Measurements from ENCODE around the gene CCL4. TPM values are rescaled to one million over a fixed set of nuclear protein-coding genes. Genes with fewer than 3 reads are reported as not detected.

Gene CCL4
- total RNA-seq, 1 donor, result 0.36 TPM

- no peak for TF ChIP-seq CTCF (IDR thresholded peaks at IDR 0.05; ENCODE audit: extremely low read depth, low read depth, low read length)
- Histone ChIP-seq H3K4me3 (ENCODE audit: insufficient read depth, low read length) (no peak overlapping the region), H3K27ac (ENCODE audit: low read depth, low read length) (no peak overlapping the region), H3K9me3 (ENCODE audit: low read depth, low read length) (no peaks in the 10 kb centered on the region), H2AFZ (ENCODE audit: low read length) (no peak overlapping the region), H3K4me2 (ENCODE audit: insufficient read depth, low read length) (no peak overlapping the region), H3K79me2 (ENCODE audit: insufficient read depth, low read length) (no peaks in the 10 kb centered on the region), H3K4me1 (ENCODE audit: insufficient read depth, low read length) (peaks cover 13% of the 10 kb centered on the region), H3K36me3 (ENCODE audit: insufficient read depth, low read length) (no peaks in the 10 kb centered on the region), H4K20me1 (ENCODE audit: insufficient read depth, low read length) (peaks cover 2% of the 10 kb centered on the region), H3K27me3 (ENCODE audit: insufficient read depth, low read length) (no peaks in the 10 kb centered on the region)
- no peak for DNase-seq (ENCODE audit: insufficient read length, low spot score, missing footprints)
These were observed 49.1 kb downstream of the CCL4 start for GRCh38 chr17:36152639-36153120.

GRCh38 chr17:36153895-36154610 lies 50.4 kb downstream of the CCL4 start:
- H3K4me2 ChIP-seq (ENCODE audit: insufficient read depth, low read length), result no peak overlapping the region
- no peak overlapping the region for H3K27ac ChIP-seq (ENCODE audit: low read depth, low read length)
- H3K79me2 ChIP-seq (ENCODE audit: insufficient read depth, low read length), result no peaks in the 10 kb centered on the region
- peaks cover 10% of the 10 kb centered on the region for H3K4me1 ChIP-seq (ENCODE audit: insufficient read depth, low read length)
- TF ChIP-seq CTCF (IDR thresholded peaks at IDR 0.05; ENCODE audit: extremely low read depth, low read depth, low read length), result no peak
- H2AFZ ChIP-seq (ENCODE audit: low read length), result no peak overlapping the region
- H3K27me3 ChIP-seq (ENCODE audit: insufficient read depth, low read length), result no peaks in the 10 kb centered on the region
- no peaks in the 10 kb centered on the region for H3K36me3 ChIP-seq (ENCODE audit: insufficient read depth, low read length)
- peaks cover 2% of the 10 kb centered on the region for H4K20me1 ChIP-seq (ENCODE audit: insufficient read depth, low read length)
- no peak for DNase-seq (ENCODE audit: insufficient read length, low spot score, missing footprints)
- H3K4me3 ChIP-seq (ENCODE audit: insufficient read depth, low read length), result no peak overlapping the region
- H3K9me3 ChIP-seq (ENCODE audit: low read depth, low read length), result no peaks in the 10 kb centered on the region

Small RNA genes lying within 50 kb of the gene (small RNA-seq; reads per million reads assigned to genes)
- gene RN7SL301P, result not detected

Other genes with a start within 250 kb of the CCL4 start
- gene HEATR9, start 234.9 kb upstream of the CCL4 start, total RNA-seq, result not detected in 2 replicates
- under 0.01 and 0.36 TPM in 2 replicates for gene CCL5, start 223.5 kb upstream of the CCL4 start, total RNA-seq
- 0.29 and 0.36 TPM in 2 replicates for gene RDM1, start 173.1 kb upstream of the CCL4 start, total RNA-seq
- gene LYZL6, start 160.1 kb upstream of the CCL4 start, total RNA-seq, result not detected in 2 replicates
- not detected in 2 replicates for gene CCL16, start 122.3 kb upstream of the CCL4 start, total RNA-seq
- gene CCL14, start 117.1 kb upstream of the CCL4 start, total RNA-seq, result not detected in 2 replicates
- not detected in 2 replicates for gene CCL15, start 102.3 kb upstream of the CCL4 start, total RNA-seq
- gene CCL23, start 85.9 kb upstream of the CCL4 start, total RNA-seq, result not detected in 2 replicates
- 0.36 TPM in 1 of 2 replicates, not detected in the other for gene CCL18, start 39.6 kb upstream of the CCL4 start, total RNA-seq
- gene CCL3, start 13.7 kb upstream of the CCL4 start, total RNA-seq, result 0.29 and 0.36 TPM in 2 replicates
- gene TBC1D3B, start 72.8 kb downstream of the CCL4 start, total RNA-seq, result 0.36 and 0.88 TPM in 2 replicates
- not detected in 2 replicates for gene CCL3L1, start 92.9 kb downstream of the CCL4 start, total RNA-seq
- gene CCL4L2, start 107.2 kb downstream of the CCL4 start, total RNA-seq, result not detected in 2 replicates
- gene TBC1D3I, start 160.7 kb downstream of the CCL4 start, total RNA-seq, result 0.36 and 0.59 TPM in 2 replicates
- gene TBC1D3G, start 220.1 kb downstream of the CCL4 start, total RNA-seq, result 2.9 TPM in 1 of 2 replicates, not detected in the other

Data from osteoblast (primary cell).